ENCODE data around the gene TAS1R2. TPM values are rescaled to one million over a fixed set of nuclear protein-coding genes. Genes with fewer than 3 reads are reported as not detected.
"Not testable (repeated sequence)": the region's sequence is repeated elsewhere in the genome, so short reads cannot be mapped to it uniquely, and the experiment has no call there.

The TAS1R2 gene
- total RNA-seq, 6 experiments from 2014 or later = 0.07 TPM; not detected in 5

DNA sequence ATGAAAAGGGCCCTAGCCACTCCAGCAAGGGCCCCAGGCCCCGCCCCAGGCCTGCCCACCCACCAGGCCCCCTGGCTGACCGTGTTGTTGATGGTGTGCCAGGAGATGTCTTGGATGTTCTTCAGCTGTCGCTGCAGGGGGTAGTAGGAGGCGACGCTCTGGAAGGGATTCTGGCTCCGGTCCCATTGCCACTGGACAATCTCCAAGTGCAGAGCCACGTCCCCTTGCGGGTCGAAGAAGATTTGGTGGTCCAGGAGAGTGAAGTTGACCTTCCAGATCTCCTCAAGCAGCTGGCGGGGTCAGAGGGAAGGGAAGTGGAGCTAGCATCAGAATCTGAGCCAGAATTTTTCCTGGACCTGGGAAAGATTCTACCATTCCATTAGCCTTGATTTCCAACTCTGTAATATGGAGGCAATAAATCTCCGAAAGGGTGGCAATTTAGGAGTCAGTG lies 10.2 kb downstream of the TAS1R2 start:
- ATAC-seq (no peak), DNase-seq (no peak)
- H3K4me3 ChIP-seq = no peak overlapping the region
- H3K27me3 ChIP-seq = no peaks in the 10 kb centered on the region
- H3K9me3 ChIP-seq = no peaks in the 10 kb centered on the region
- WGBS (ENCODE audit: insufficient coverage, low coverage, low lambda C conversion rate, missing lambda C conversion rate) = 81% methylated on average over 2 of the region's 11 CpGs
- peaks cover 0 to under 1% (median 0%) of the 10 kb centered on the region in 4 donors for H3K4me1 ChIP-seq
- no peak overlapping the region for H3K27ac ChIP-seq
- no peaks in the 10 kb centered on the region for H3K36me3 ChIP-seq
- TF ChIP-seq POLR2A (IDR thresholded peaks at IDR 0.05) = no peak
- TF ChIP-seq, protein P1, sequence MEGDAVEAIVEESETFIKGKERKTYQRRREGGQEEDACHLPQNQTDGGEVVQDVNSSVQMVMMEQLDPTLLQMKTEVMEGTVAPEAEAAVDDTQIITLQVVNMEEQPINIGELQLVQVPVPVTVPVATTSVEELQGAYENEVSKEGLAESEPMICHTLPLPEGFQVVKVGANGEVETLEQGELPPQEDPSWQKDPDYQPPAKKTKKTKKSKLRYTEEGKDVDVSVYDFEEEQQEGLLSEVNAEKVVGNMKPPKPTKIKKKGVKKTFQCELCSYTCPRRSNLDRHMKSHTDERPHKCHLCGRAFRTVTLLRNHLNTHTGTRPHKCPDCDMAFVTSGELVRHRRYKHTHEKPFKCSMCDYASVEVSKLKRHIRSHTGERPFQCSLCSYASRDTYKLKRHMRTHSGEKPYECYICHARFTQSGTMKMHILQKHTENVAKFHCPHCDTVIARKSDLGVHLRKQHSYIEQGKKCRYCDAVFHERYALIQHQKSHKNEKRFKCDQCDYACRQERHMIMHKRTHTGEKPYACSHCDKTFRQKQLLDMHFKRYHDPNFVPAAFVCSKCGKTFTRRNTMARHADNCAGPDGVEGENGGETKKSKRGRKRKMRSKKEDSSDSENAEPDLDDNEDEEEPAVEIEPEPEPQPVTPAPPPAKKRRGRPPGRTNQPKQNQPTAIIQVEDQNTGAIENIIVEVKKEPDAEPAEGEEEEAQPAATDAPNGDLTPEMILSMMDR (IDR thresholded peaks at IDR 0.05) = no peak
- intact Hi-C loops (cut with DNase I) = no loop called here

DNA sequence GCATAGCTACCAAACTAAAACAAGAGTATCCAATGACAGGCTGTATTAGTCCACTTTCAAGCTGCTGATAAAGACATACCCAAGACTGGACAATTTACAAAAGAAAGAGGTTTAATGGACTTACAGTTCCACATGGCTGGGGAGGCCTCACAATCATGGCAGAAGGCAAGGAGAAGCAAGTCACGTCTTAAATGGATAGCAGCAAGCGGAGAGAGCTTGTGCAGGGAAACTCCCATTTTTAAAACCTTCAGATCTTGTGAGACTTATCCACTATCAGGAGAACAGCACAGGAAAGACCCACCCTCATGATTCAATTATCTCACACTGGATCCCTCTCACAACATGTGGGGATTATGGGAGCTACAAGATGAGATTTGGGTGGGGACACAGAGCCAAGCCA lies 11.7 kb downstream of the TAS1R2 start:
- H3K36me3 ChIP-seq; ATAC-seq; H3K4me1 ChIP-seq; H3K27ac ChIP-seq; H3K9me3 ChIP-seq; H3K4me3 ChIP-seq; H3K27me3 ChIP-seq; DNase-seq; intact Hi-C loops (cut with DNase I): not testable (repeated sequence)
- 83% methylated on average over 1 of the region's 2 CpGs for whole genome bisulfite sequencing (ENCODE audit: insufficient coverage, low coverage, low lambda C conversion rate, missing lambda C conversion rate)

DNA sequence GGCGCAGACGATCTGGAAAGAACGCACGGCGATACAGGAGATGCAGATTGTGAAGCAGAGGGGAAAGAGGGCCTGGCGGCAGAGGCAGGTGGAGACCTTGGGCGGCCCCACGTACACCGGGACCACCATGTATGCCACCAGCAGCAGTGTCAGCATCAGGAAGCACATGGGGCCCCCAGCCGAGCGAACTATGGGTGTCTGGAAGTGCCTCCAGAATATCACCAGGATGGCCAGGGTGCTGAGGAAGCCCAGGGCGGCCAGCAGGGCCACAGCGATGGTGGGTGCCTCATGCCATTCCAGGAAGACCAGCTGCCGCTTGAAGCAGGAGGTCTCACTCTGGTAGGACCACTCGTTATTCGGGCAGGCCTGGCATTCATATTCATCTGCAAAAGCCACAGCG lies 19.3 kb downstream of the TAS1R2 start:
- H3K4me3 ChIP-seq = no peak overlapping the region
- DNase-seq = no peak
- no peak for ATAC-seq
- intact Hi-C loops (cut with DNase I) = no loop called here
- H3K9me3 ChIP-seq = no peaks in the 10 kb centered on the region
- no peak for TF ChIP-seq POLR2A (IDR thresholded peaks at IDR 0.05)
- TF ChIP-seq, protein P1 (IDR thresholded peaks at IDR 0.05) = no peak
- H3K36me3 ChIP-seq = no peaks in the 10 kb centered on the region
- H3K4me1 ChIP-seq = peaks cover 0 to 5% (median 0%) of the 10 kb centered on the region in 4 donors
- H3K27me3 ChIP-seq = no peaks in the 10 kb centered on the region
- no peak overlapping the region for H3K27ac ChIP-seq
- 92% methylated on average over 9 of the region's 17 CpGs for WGBS (ENCODE audit: insufficient coverage, low coverage, low lambda C conversion rate, missing lambda C conversion rate)

DNA sequence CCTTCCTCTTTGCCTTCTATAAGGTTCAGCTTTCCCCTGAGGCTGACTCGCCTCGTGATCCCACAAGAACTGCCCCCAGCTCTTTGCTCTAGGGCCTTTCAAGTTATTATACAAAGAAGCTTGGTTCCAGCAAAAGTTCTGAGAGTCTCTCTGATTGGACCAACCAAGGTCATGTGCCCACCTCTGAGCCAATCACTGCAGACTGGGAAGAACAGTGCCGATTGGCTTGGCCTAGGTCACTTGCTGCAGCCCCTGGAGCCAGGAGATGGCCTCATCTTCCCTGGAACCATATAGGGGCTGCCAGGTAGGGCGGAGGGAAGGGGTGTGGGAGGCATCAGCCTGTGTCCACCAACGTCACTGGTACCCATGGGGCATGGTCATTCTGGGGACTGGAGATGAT lies 22.8 kb downstream of the TAS1R2 start:
- 58% methylated on average over 4 of the region's 5 CpGs for WGBS (ENCODE audit: insufficient coverage, low coverage, low lambda C conversion rate, missing lambda C conversion rate)
- H3K4me3 ChIP-seq = no peak overlapping the region
- H3K27me3 ChIP-seq = no peaks in the 10 kb centered on the region
- H3K4me1 ChIP-seq = no peaks in the 10 kb centered on the region
- no peaks in the 10 kb centered on the region for H3K36me3 ChIP-seq
- TF ChIP-seq POLR2A (IDR thresholded peaks at IDR 0.05) = no peak
- TF ChIP-seq, protein P1 (IDR thresholded peaks at IDR 0.05) = no peak
- no peak for ATAC-seq
- no peak for DNase-seq
- no peaks in the 10 kb centered on the region for H3K9me3 ChIP-seq
- intact Hi-C loops (cut with DNase I) = no loop called here
- H3K27ac ChIP-seq = no peak overlapping the region

DNA sequence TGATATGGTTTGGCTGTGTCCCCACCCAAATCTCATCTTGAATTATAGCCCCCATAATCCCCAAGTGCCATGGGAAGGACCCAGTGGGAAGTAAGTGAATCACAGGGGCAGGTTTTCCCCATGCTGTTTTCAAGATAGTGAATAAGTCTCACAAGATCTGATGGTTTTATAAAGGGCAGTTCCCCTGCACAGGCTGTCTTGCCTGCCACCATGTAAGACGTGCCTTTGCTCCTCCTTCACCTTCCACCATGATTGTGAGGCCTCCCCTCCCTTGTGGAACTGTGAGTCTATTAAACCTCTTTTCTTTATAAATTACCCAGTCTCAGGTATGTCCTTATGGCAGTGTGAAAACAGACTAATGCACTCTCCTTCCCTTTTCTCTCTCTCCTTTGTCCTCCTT lies 27.1 kb downstream of the TAS1R2 start:
- H3K27me3 ChIP-seq; H3K27ac ChIP-seq; ATAC-seq; intact Hi-C loops (cut with DNase I); DNase-seq; H3K36me3 ChIP-seq; H3K4me1 ChIP-seq; H3K4me3 ChIP-seq; H3K9me3 ChIP-seq: not testable (repeated sequence)
- 40% methylated on average over 1 of the region's 1 CpG for WGBS (ENCODE audit: insufficient coverage, low coverage, low lambda C conversion rate, missing lambda C conversion rate)

DNA sequence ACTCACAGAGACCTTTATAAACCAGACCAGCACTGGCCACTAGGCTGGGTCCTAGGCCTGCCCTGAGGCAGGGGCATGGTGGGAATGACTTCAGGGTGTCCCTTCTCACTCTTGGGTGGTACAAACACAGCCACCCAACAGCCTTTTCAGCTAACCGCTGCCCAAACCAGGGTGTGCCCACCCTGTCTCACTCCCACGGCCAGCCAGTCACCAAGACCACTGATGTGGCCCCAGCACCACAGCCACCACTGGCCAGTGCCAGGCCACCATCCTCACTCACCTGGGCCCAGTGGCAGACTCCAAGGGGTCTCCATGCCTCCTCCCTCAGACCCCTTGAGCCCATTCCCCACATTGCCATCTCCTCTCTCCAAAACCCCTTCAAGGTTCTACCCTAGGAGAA lies 27.8 kb downstream of the TAS1R2 start:
- DNase-seq (no peak), ATAC-seq (no peak)
- Histone ChIP-seq H3K4me1 (no peaks in the 10 kb centered on the region), H3K4me3 (no peak overlapping the region), H3K36me3 (no peaks in the 10 kb centered on the region), H3K27me3 (no peaks in the 10 kb centered on the region), H3K9me3 (no peaks in the 10 kb centered on the region), H3K27ac (no peak overlapping the region)
- intact Hi-C loops (cut with DNase I) = no loop called here
- no peak for TF ChIP-seq POLR2A (IDR thresholded peaks at IDR 0.05)
- WGBS (ENCODE audit: insufficient coverage, low coverage, low lambda C conversion rate, missing lambda C conversion rate) = 100% methylated on average over 1 of the region's 2 CpGs
